Measurements from ENCODE around the gene ADGRB2.

The ADGRB2 gene

DNA sequence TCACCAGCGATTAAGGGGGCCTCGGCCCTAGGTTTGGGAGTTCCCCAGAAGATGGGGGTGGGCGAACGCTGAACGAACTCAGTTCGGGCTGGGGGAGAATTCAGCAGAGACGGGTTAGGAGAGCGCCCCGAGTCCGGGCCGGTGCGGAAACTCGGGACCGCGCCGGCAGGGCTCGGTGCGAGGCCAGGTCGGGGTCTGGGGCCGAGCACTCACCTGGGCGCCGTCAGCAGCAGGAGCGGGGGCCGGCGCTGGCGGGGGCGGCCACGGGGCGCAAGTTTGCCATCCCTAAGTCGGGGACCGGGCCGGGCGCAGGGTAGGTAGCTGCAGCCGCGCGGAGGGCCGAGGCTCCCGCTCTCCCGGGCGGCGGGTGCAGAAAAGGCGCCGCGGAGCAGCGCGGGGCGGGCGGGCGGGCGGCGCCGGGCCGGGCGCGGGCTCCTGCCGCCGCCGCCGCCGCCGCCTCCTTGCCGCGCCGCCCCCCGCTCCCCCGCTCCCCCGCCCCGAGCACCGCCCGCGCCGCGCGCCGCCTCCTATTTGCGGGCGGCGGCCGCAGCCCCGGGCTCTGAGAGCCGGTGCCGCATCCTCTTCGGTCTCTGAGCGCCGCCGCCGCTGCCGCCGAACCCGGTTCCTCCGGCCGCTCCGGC is 349 bp downstream of the ADGRB2 start:
- DNase-seq: no peak

DNA sequence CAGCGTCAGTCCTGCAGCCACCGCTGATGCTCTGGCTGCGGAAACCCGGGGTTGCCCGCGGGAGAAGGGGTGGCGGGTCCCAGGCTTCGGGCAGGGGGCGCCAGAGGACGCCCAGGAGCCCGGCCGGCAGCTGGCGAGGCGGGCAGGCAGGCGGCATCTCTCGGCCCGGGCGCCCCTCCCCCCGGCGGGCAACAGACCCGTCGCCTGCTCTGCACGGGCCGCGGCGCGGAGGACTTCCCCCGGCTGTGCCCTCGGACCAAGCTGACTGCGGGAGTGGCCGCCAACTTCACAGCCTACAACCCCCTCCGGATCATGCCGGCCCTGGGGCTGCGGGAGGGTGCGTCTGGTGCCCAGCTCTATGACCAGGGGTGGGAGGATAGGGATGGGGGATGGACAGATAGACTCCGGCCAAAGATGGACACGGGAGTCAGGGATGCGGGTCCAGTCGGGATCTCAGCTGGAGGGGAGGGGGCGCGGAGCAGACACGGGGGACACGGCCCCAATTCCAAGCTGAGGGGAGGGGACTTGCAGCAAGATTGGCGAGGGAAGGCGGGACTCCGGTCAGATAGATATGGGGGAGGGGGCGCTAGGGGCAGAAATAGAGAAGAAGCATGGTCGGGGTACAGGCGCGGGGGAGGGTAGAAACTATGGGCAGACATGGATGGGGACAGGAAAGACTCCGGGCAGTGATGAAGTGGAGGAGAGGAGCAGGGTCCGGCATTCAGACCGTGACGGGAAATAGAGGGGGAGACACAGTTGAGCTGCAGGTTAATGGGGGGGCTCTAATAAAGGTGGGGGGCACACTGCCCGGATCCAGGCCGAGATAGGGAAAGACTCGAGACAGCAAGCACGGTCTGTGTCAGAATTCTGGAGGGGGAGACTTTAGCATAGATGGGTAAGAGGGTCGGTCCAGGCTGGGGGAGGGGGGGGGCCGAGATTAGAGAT is 1.1 kb downstream of the ADGRB2 start:
- DNase-seq: peak; percentile 93

GRCh38 chr1:31762323-31762722 is 1.8 kb downstream of the ADGRB2 start:
- DNase-seq: no peak

- no peak for DNase-seq
These were observed 2.3 kb downstream of the ADGRB2 start for GRCh38 chr1:31761883-31762282.

- DNase-seq: peak; percentile 76
These were observed 3.4 kb downstream of the ADGRB2 start for GRCh38 chr1:31760471-31761470.

DNA sequence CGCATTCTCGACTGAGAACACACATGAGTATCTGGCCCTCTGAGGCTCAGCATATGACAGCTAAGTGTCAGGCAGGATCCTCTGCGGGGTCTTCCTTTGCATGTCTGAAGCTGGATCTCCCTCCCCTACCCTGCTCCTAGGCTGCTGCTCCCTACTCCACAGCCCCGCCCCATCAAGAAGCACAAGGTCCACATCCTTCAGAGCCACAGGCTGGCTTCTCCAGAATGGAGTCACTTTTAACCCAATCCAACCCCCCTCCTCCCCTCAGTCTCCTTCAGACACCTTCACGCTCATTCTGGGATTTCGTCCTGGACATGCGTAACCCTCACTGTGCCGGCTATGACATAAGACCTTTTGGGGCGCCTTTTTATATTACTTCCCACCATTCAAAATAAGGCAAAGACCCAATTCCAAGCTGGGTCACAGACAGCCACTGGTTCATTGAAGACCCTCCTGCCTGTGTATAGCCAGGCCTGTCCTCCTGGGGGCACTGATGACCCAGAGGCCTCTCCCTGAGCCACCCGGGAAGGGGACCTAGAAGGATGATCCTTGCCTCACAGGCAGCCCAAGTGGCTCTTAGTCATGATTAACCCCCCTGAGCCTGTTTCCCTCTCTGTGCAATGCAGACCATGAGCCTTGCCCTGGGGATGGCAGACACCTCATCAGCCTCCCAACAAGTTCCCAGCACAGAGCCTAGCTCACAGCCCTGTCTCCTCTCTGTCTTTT is 4.7 kb downstream of the ADGRB2 start:
- DNase-seq: peak; percentile 41

- peak; percentile 46 for DNase-seq
These were observed 5.3 kb downstream of the ADGRB2 start for GRCh38 chr1:31758823-31759222.

- no peak for DNase-seq
These were observed 6.2 kb downstream of the ADGRB2 start for GRCh38 chr1:31757989-31758388.

DNA sequence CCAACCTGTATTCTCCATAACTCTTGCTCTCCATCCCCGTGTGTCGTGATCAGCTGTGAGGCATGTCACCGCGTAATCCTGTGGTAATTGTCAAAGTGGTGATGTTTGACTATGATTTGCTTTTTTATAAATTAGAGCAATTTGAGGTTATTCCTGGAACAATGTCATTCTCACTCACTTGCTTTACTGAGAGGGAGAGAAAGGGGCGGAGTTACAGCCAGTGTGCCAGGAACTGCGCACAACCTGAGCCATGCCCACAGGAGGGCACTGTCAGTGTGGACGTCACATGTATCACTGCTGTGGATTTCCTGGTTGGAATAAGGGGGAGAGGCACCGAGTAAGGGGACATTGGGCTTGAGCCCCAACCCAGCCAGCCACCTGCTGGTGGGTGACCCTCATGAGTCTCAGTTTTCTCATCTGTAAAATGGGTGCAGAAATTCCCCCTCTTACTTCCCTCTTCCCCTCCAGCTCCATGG is 6.9 kb downstream of the ADGRB2 start:
- DNase-seq: no peak

- no peak for DNase-seq
These were observed 7.6 kb downstream of the ADGRB2 start for GRCh38 chr1:31756578-31756977.

GRCh38 chr1:31755850-31756492 is 8.2 kb downstream of the ADGRB2 start:
- DNase-seq: no peak

GRCh38 chr1:31755197-31755611 is 8.9 kb downstream of the ADGRB2 start:
- no peak for DNase-seq

GRCh38 chr1:31754397-31754796 is 9.7 kb downstream of the ADGRB2 start:
- DNase-seq: no peak

- DNase-seq: peak; percentile 28
These were observed 10.3 kb downstream of the ADGRB2 start for GRCh38 chr1:31753707-31754349.

DNA sequence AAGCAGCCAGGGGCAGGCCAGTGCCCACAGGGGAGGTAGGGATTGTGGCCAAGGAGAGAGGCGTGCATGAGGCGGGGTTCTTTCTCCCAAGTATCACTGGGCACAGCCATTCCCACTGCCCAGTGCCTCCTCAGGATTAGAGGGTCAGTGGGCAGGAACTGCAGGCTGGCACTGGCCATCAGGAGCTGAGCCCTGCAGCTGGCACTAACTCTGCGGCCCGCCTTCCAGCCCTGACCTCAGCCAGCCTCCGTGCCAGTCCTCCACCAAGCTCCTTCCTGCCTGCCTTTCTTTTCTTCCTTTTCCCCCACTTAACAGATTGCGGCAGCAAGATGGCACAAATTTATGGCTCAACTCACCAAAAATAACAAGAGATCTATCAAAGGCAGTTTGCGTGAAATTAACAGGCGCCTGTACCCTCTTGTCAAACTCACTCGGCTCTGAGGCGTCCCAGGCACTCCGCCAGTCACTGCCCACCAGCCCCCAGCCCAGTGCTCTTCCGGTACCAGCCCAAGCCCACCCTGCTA is 11.1 kb downstream of the ADGRB2 start:
- no peak for DNase-seq

GRCh38 chr1:31752258-31752657 is 11.9 kb downstream of the ADGRB2 start:
- DNase-seq: no peak

DNA sequence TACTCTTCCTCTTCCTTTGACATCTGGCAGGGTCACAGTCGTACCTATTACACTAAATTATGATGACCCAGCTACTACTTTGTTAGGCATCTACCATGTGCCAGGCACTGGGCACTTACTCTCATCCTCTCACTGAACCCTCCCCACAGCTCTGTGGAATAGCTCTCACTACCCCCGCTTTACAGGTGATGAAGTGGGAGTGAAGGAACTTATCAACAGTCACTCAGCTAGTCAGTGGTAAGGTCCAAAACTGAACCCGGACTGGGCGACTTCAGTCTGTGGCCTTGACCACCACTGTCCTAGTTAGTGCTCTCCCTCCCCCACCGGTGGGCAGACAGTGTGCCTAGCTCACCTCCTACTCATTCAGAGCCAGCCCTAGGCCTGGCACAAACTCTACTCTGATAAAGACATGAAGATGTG is 12.3 kb downstream of the ADGRB2 start:
- no peak for DNase-seq

GRCh38 chr1:31750858-31751510 is 13.2 kb downstream of the ADGRB2 start:
- DNase-seq: no peak

- no peak for DNase-seq
These were observed 14.1 kb downstream of the ADGRB2 start for GRCh38 chr1:31749785-31750735.
